MCF 10A (cell line): ENCODE data around the gene GORAB. TPM values are rescaled to one million over a fixed set of nuclear protein-coding genes. Genes with fewer than 3 reads are reported as not detected.

Experiments used
- BruUV-seq: library from RNA; stranded (reverse); fragments of 400-500 nt; replicated peaks from 2 replicates; lab custom pipeline; 2021; lab: Mats Ljungman, UMichigan
- CTCF ChIA-PET: fragments of 300-600 bp; sonication (Branson Sonifier 250); formaldehyde crosslinking; extraction: SDS; loops from one replicate; lab custom pipeline; 2021; ENCODE audit warnings: antibody characterized with exemption, inconsistent platforms; lab: Yijun Ruan, JAX
- POLR2A ChIA-PET: fragments of 300-600, 350-650 bp; sonication (Branson Sonifier 250); formaldehyde crosslinking; extraction: SDS; loops from one replicate; lab custom pipeline; 2020; ENCODE audit warnings: antibody characterized with exemption, inconsistent platforms; lab: Yijun Ruan, JAX
- DNase-seq: peaks from one replicate; pipeline ENCODE4 v3.0.0-alpha.2; 2018; ENCODE audit not compliant: unreplicated experiment
- H3K27ac Mint-ChIP-seq: one replicate; pipeline ENCODE4 v1.8.0; 2022; ENCODE audit warnings: mild to moderate bottlenecking, low read depth, mixed read lengths; ENCODE audit not compliant: unreplicated experiment
- H3K27me3 Mint-ChIP-seq: one replicate; pipeline ENCODE4 v1.8.0; 2022; ENCODE audit warnings: mixed read lengths; ENCODE audit not compliant: insufficient read depth, unreplicated experiment
- H3K36me3 Mint-ChIP-seq: one replicate; pipeline ENCODE4 v1.8.0; 2022; ENCODE audit warnings: mild to moderate bottlenecking, moderate library complexity, mixed read lengths; ENCODE audit not compliant: insufficient read depth, unreplicated experiment
- H3K4me1 Mint-ChIP-seq: one replicate; pipeline ENCODE4 v1.8.0; 2022; ENCODE audit warnings: mixed read lengths; ENCODE audit not compliant: insufficient read depth, unreplicated experiment
- H3K4me3 Mint-ChIP-seq: one replicate; pipeline ENCODE4 v1.8.0; 2022; ENCODE audit warnings: mild to moderate bottlenecking, moderate library complexity, mixed read lengths; ENCODE audit not compliant: unreplicated experiment
- H3K9me3 Mint-ChIP-seq: one replicate; pipeline ENCODE4 v1.8.0; 2022; ENCODE audit warnings: mixed read lengths; ENCODE audit not compliant: unreplicated experiment
- CTCF ChIP-seq: fragments of 200-600 bp; IDR thresholded peaks from one replicate; pipeline ENCODE4 v1.8.0; 2022; ENCODE audit warnings: antibody characterized with exemption, mild to moderate bottlenecking; ENCODE audit not compliant: unreplicated experiment
- intact Hi-C: fragments of 100-400 bp; cut with micrococcal nuclease; formaldehyde crosslinking; loops from 2 replicates; pipeline ENCODE4 v1.14.1; 2022
- total RNA-seq: library from RNA; stranded (reverse); gene quantifications from 2 replicates; pipeline ENCODE4 v1.2.3, GENCODE V29; 2022

Gene GORAB
- total RNA-seq, 1 experiment from 2014 or later = 14.0 TPM

- Mint-ChIP-seq H3K9me3 (no peaks in the 10 kb centered on the region), H3K4me3 (no peak overlapping the region), H3K4me1 (peaks cover 19% of the 10 kb centered on the region), H3K27ac (peak overlapping the region; percentile 26), H3K36me3 (peaks cover 35% of the 10 kb centered on the region), H3K27me3 (no peaks in the 10 kb centered on the region)
- no peak for DNase-seq
- no peak for TF ChIP-seq CTCF
- intact Hi-C loops = no loop called here
- ChIA-PET CTCF (no interaction called here), POLR2A (interaction anchor here (2.2 kb wide), 1 partner anchor 26 kb away, joined by 8 read pairs; no protein-coding TSS in a partner anchor)
- no TSS peak for BruUV-seq
Measured at GRCh38 chr1:170536924-170537551, 5.1 kb downstream of the GORAB start.

GRCh38 chr1:170537798-170538503, 6.0 kb downstream of the GORAB start:
- no TSS peak for BruUV-seq
- H3K9me3 Mint-ChIP-seq = no peaks in the 10 kb centered on the region
- H3K27ac Mint-ChIP-seq = peak overlapping the region; percentile 26
- no peaks in the 10 kb centered on the region for H3K27me3 Mint-ChIP-seq
- DNase-seq = peak; percentile 49
- H3K36me3 Mint-ChIP-seq = peaks cover 38% of the 10 kb centered on the region
- ChIA-PET CTCF (interaction anchor here (0.5 to 0.7 kb wide), 3 partner anchors 41 to 172 kb away, joined by 3 to 4 read pairs (median 3); no protein-coding TSS in a partner anchor), POLR2A (interaction anchor here (2.2 kb wide), 1 partner anchor 25 kb away, joined by 8 read pairs; no protein-coding TSS in a partner anchor)
- H3K4me3 Mint-ChIP-seq = no peak overlapping the region
- H3K4me1 Mint-ChIP-seq = peaks cover 19% of the 10 kb centered on the region
- intact Hi-C loops = no loop called here
- TF ChIP-seq CTCF = no peak

GRCh38 chr1:170538687-170539086, 6.7 kb downstream of the GORAB start:
- Mint-ChIP-seq H3K27me3 (no peaks in the 10 kb centered on the region), H3K9me3 (no peaks in the 10 kb centered on the region), H3K27ac (no peak overlapping the region), H3K4me1 (peaks cover 19% of the 10 kb centered on the region), H3K36me3 (peaks cover 44% of the 10 kb centered on the region), H3K4me3 (no peak overlapping the region)
- TF ChIP-seq CTCF = no peak
- CTCF ChIA-PET = interaction anchor here (0.5 kb wide), 2 partner anchors 173 to 1227 kb away, joined by 3 to 4 read pairs; no protein-coding TSS in a partner anchor
- intact Hi-C loops = no loop called here
- no TSS peak for BruUV-seq
- POLR2A ChIA-PET = interaction anchor here (2.2 kb wide), 1 partner anchor 24 kb away, joined by 8 read pairs; no protein-coding TSS in a partner anchor
- no peak for DNase-seq

- Mint-ChIP-seq H3K9me3 (no peaks in the 10 kb centered on the region), H3K4me3 (no peak overlapping the region), H3K36me3 (peaks cover 48% of the 10 kb centered on the region), H3K27me3 (no peaks in the 10 kb centered on the region), H3K27ac (no peak overlapping the region), H3K4me1 (peaks cover 19% of the 10 kb centered on the region)
- intact Hi-C loops = no loop called here
- POLR2A ChIA-PET = no interaction called here
- CTCF ChIA-PET = interaction anchor here (0.5 kb wide), 1 partner anchor 1228 kb away, joined by 3 read pairs; no protein-coding TSS in a partner anchor
- no TSS peak for BruUV-seq
- no peak for DNase-seq
- no peak for TF ChIP-seq CTCF
Measured at GRCh38 chr1:170539154-170539553, 7.2 kb downstream of the GORAB start.
